Heart right ventricle (tissue), 16 donors: ENCODE data around the gene LRIG1. TPM values are rescaled to one million over a fixed set of nuclear protein-coding genes. Genes with fewer than 3 reads are reported as not detected.
A peak's percentile ranks its signal among the peaks of the same experiment; 100 is the strongest.

Experiments used
- ATAC-seq, 8 donors: fragments of 200-7000 bp; cut with Tn5 transposase; one replicate each; pipeline ENCODE4 v1.9.1; 2020; ENCODE audit warnings: mild to moderate bottlenecking in 8 of 8, moderate library complexity in 8 of 8, moderate number of reproducible peaks in 1 of 8
- DNase-seq, 2 donors: peaks; one replicate each; pipeline ENCODE4 v3.0.0-alpha.2; 2020
- H3K27ac ChIP-seq, 10 donors: fragments of 200-600 bp; sonication (generic) in 2 of 10; one replicate each; pipeline versions ENCODE4 v1.5.0 to v1.8.0; 2020 to 2022; ENCODE audit warnings: mild to moderate bottlenecking in 3 of 10
- H3K27me3 ChIP-seq, 7 donors: fragments of 200-600 bp; one replicate each; pipeline ENCODE4 v1.8.0; 2021 to 2022; ENCODE audit warnings: mild to moderate bottlenecking in 2 of 7
- H3K36me3 ChIP-seq, 9 donors: fragments of 200-600 bp; sonication (generic) in 1 of 9; one replicate each; pipeline versions ENCODE4 v1.5.0 to v1.8.0; 2020 to 2022; ENCODE audit warnings: mild to moderate bottlenecking in 2 of 9
- H3K4me1 ChIP-seq, 9 donors: fragments of 200-600 bp; sonication (generic) in 1 of 9; one replicate each; pipeline versions ENCODE4 v1.5.0 to v1.8.0; 2020 to 2022; ENCODE audit warnings: mild to moderate bottlenecking in 4 of 9
- H3K4me3 ChIP-seq, 10 donors: fragments of 200-600 bp; sonication (generic) in 2 of 10; one replicate each; pipeline versions ENCODE4 v1.5.0 to v1.8.0; 2020 to 2022; ENCODE audit warnings: mild to moderate bottlenecking in 7 of 10, moderate library complexity in 2 of 10
- H3K9me3 ChIP-seq, 11 donors: fragments of 200-600 bp in 10 of 11; sonication (generic) in 2 of 11; one replicate each; pipeline versions ENCODE4 v1.5.0 to v1.8.0; 2013 to 2022; ENCODE audit warnings: mild to moderate bottlenecking in 2 of 11, control low read depth in 1 of 11, moderate library complexity in 1 of 11
- CTCF ChIP-seq, 9 donors: fragments of 200-600 bp; sonication (generic) in 2 of 9; IDR thresholded peaks; one replicate each; pipeline versions ENCODE4 v1.5.0 to v1.8.0; 2021 to 2022; ENCODE audit warnings: antibody characterized with exemption in 9 of 9, mild to moderate bottlenecking in 5 of 9, moderate library complexity in 1 of 9
- WGBS, 2 donors: extraction: QIAGEN DNeasy Blood & Tissue Kit; methylation state at CpG; one replicate each; pipeline ENCODE4 v1.1.7; 2013; ENCODE audit warnings: inconsistent platforms in 1 of 2; 5-methylcytosine and 5-hydroxymethylcytosine counted together
- intact Hi-C, 10 donors: fragments of 100-400 bp; cut with DNase I; formaldehyde crosslinking; loops; one replicate each; pipeline versions ENCODE4 v1.11.1 to v1.14.2; 2022
- polyA plus RNA-seq, 2 donors: library from polyadenylated mRNA; stranded (reverse); fragments of 200-250 nt; gene quantifications; one replicate each; pipeline ENCODE4 v1.2.3, GENCODE V29; 2013
- total RNA-seq, 10 donors: library from RNA; stranded (reverse); fragmentation: NEBNext Ultra II Directional in 3 of 10; extraction: Animal tissue kit (Norgen Biotek cat#: 25700) in 3 of 10; gene quantifications; one replicate each; pipeline versions ENCODE4 v1.2.1 to v1.2.4, GENCODE V29; 2021 to 2023
- donor health status: Arrhythmogenic right ventricular cardiomyopathy.
- donor health status: ischemic (EF 13 %, LVEDD 7.1; RV severe dilation, severe dysfunction).
- donor health status: healthy with polysubstance abuse.
- donor health status: DM: no; HTN: yes; CAD: no.
- donor health status: DM: no; HTN: no; CAD: no.
- donor health status: ischemic (EF 25% LVEDD 6.9; RV normal size, moderate dysfunction).
- donor health status: ischemic (EF 25% LVEDD 5.7; RV mildly dilated, moderate dysfunction).
- donor health status: healthy.
- donor health status: DM: yes; HTN: yes; CAD: no.
- donor health status: Ischemic cardiomyopathy.
- donor health status: ischemic (EF 35%, LVEDD 5.7; RV mildly dilated, moderate dysfunction).
- donor health status: nonischemic (EF 11% LVEDD 7.7; RV severe dilation, severe dysfunction).
- donor health status: DM: yes; HTN: yes; CAD: no.
- donor health status: PGD.
- donor health status: ischemic (EF 29% LVEDD 5.4; RV normal size, mild dysfunction).
- donor health status: nonischemic (EF 23%, LVEDD 6.1; RV moderate dilation, normal function).

The LRIG1 gene
- total and polyA plus RNA-seq, 12 donors: 23.8 to 109 (median 94.2) TPM

- Histone ChIP-seq H3K27me3 (peaks cover 0 to 4% (median 0%) of the 10 kb centered on the region in 7 donors), H3K4me3 (peak overlapping the region; percentile 8 to 94 (median 90)), H3K9me3 (no peaks in the 10 kb centered on the region), H3K27ac (peak overlapping the region in 7 of 10 donors; percentile 16 to 95 (median 50)), H3K4me1 (peaks cover 4 to 36% (median 25%) of the 10 kb centered on the region in 9 donors), H3K36me3 (no peaks in the 10 kb centered on the region)
- no peak for TF ChIP-seq CTCF (IDR thresholded peaks at IDR 0.05)
- DNase-seq: no peak
- 28 to 29% methylated on average over 20 of the region's 20 CpGs for WGBS, 2 donors
- intact Hi-C loops: loop anchor here in 8 of 10 donors (5.0 to 10.0 kb wide), 6 partner anchors 87 to 313 kb away; no protein-coding TSS in a partner anchor
- ATAC-seq: no peak
Measured at GRCh38 chr3:66501483-66502244, 842 bp upstream of the LRIG1 start.

GRCh38 chr3:66499881-66500575 lies 794 bp downstream of the LRIG1 start:
- Histone ChIP-seq H3K27ac (peak overlapping the region; percentile 88 to 96 (median 94)), H3K4me1 (peaks cover 4 to 52% (median 42%) of the 10 kb centered on the region in 9 donors), H3K27me3 (peaks cover 0 to 4% (median 0%) of the 10 kb centered on the region in 7 donors), H3K36me3 (no peaks in the 10 kb centered on the region), H3K4me3 (peak overlapping the region; percentile 72 to 94 (median 90)), H3K9me3 (no peaks in the 10 kb centered on the region)
- DNase-seq: peak; percentile 45 to 48
- no peak for TF ChIP-seq CTCF (IDR thresholded peaks at IDR 0.05)
- WGBS, 2 donors: 1% methylated on average over 62 to 80 of the region's 80 CpGs
- intact Hi-C loops: loop anchor here (1.0 to 10.0 kb wide), 15 partner anchors 45 to 315 kb away; no protein-coding TSS in a partner anchor
- ATAC-seq: peak in 5 of 8 donors; percentile 3 to 21 (median 5)

- peaks cover 0 to 4% (median 0%) of the 10 kb centered on the region in 7 donors for H3K27me3 ChIP-seq
- 27 to 29% methylated on average over 14 of the region's 14 CpGs for WGBS, 2 donors
- peak; percentile 21 to 32 for DNase-seq
- no peaks in the 10 kb centered on the region for H3K36me3 ChIP-seq
- H3K27ac ChIP-seq: peak overlapping the region; percentile 63 to 96 (median 94)
- intact Hi-C loops: loop anchor here in 9 of 10 donors (2.0 to 10.0 kb wide), 10 partner anchors 44 to 224 kb away; no protein-coding TSS in a partner anchor
- H3K9me3 ChIP-seq: no peaks in the 10 kb centered on the region
- ATAC-seq: peak in 2 of 8 donors; percentile 17
- TF ChIP-seq CTCF (IDR thresholded peaks at IDR 0.05): no peak
- H3K4me1 ChIP-seq: peaks cover 4 to 63% (median 50%) of the 10 kb centered on the region in 9 donors
- H3K4me3 ChIP-seq: peak overlapping the region; percentile 72 to 94 (median 90)
Measured at GRCh38 chr3:66498687-66499621, 1.9 kb downstream of the LRIG1 start.
